Duodenal mucosa (tissue), 2 donors: ENCODE results near the gene HTT.

Source experiments
- H3K27ac ChIP-seq: one replicate; pipeline ENCODE4 v1.7.0; 2013; ENCODE audit warnings: low read depth, low read length
- H3K27me3 ChIP-seq, 2 donors: one replicate each; pipeline ENCODE4 v1.7.0; 2013; ENCODE audit warnings: low read length in 2 of 2, control low read depth in 1 of 2; ENCODE audit not compliant: insufficient read depth in 2 of 2, control insufficient read depth in 1 of 2
- H3K36me3 ChIP-seq, 2 donors: one replicate each; pipeline ENCODE4 v1.7.0; 2013; ENCODE audit warnings: low read length in 2 of 2, control low read depth in 1 of 2; ENCODE audit not compliant: insufficient read depth in 2 of 2, control insufficient read depth in 1 of 2
- H3K4me1 ChIP-seq, 2 donors: one replicate each; pipeline ENCODE4 v1.7.0; 2013; ENCODE audit warnings: low read length in 2 of 2, control low read depth in 1 of 2; ENCODE audit not compliant: insufficient read depth in 2 of 2, control insufficient read depth in 1 of 2
- H3K4me3 ChIP-seq, 2 donors: one replicate each; pipeline ENCODE4 v1.7.0; 2013; ENCODE audit warnings: low read length in 2 of 2, low read depth in 1 of 2
- H3K9ac ChIP-seq, 2 donors: one replicate each; pipeline ENCODE4 v1.7.0; 2013; ENCODE audit warnings: low read length in 2 of 2, low read depth in 1 of 2
- H3K9me3 ChIP-seq, 2 donors: one replicate each; pipeline ENCODE4 v1.7.0; 2013; ENCODE audit warnings: low read length in 2 of 2, control low read depth in 1 of 2; ENCODE audit not compliant: control insufficient read depth in 1 of 2

Gene HTT

GRCh38 chr4:3269991-3270611, 195.6 kb downstream of the HTT start:
- no peak overlapping the region for H3K9ac ChIP-seq
- H3K36me3 ChIP-seq = no peaks in the 10 kb centered on the region
- H3K27ac ChIP-seq = no peak overlapping the region
- H3K9me3 ChIP-seq = no peaks in the 10 kb centered on the region
- H3K4me1 ChIP-seq = no peaks in the 10 kb centered on the region
- H3K27me3 ChIP-seq = no peaks in the 10 kb centered on the region
- H3K4me3 ChIP-seq = no peak overlapping the region

- no peaks in the 10 kb centered on the region for H3K4me1 ChIP-seq
- H3K36me3 ChIP-seq = no peaks in the 10 kb centered on the region
- H3K4me3 ChIP-seq = no peak overlapping the region
- no peaks in the 10 kb centered on the region for H3K9me3 ChIP-seq
- no peaks in the 10 kb centered on the region for H3K27me3 ChIP-seq
- H3K9ac ChIP-seq = no peak overlapping the region
- no peak overlapping the region for H3K27ac ChIP-seq
These were observed 196.7 kb downstream of the HTT start for GRCh38 chr4:3271131-3271530.

- H3K27ac ChIP-seq = no peak overlapping the region
- H3K27me3 ChIP-seq = no peaks in the 10 kb centered on the region
- no peaks in the 10 kb centered on the region for H3K36me3 ChIP-seq
- H3K9ac ChIP-seq = no peak overlapping the region
- H3K4me3 ChIP-seq = no peak overlapping the region
- no peaks in the 10 kb centered on the region for H3K9me3 ChIP-seq
- no peaks in the 10 kb centered on the region for H3K4me1 ChIP-seq
These were observed 202.5 kb downstream of the HTT start for GRCh38 chr4:3276986-3277385.

GRCh38 chr4:3280466-3280865, 206.0 kb downstream of the HTT start:
- no peaks in the 10 kb centered on the region for H3K4me1 ChIP-seq
- H3K4me3 ChIP-seq = no peak overlapping the region
- no peaks in the 10 kb centered on the region for H3K27me3 ChIP-seq
- H3K36me3 ChIP-seq = no peaks in the 10 kb centered on the region
- H3K27ac ChIP-seq = no peak overlapping the region
- H3K9me3 ChIP-seq = no peaks in the 10 kb centered on the region
- H3K9ac ChIP-seq = no peak overlapping the region

- Histone ChIP-seq H3K9ac (no peak overlapping the region), H3K9me3 (no peaks in the 10 kb centered on the region), H3K4me3 (no peak overlapping the region), H3K27ac (no peak overlapping the region), H3K27me3 (peaks cover 14 to 20% of the 10 kb centered on the region in 2 donors), H3K36me3 (no peaks in the 10 kb centered on the region), H3K4me1 (peaks cover 0 to 4% of the 10 kb centered on the region in 2 donors)
These were observed 209.0 kb downstream of the HTT start for GRCh38 chr4:3283483-3283882.

GRCh38 chr4:3283916-3284315, 209.4 kb downstream of the HTT start:
- Histone ChIP-seq H3K36me3 (no peaks in the 10 kb centered on the region), H3K27ac (no peak overlapping the region), H3K4me3 (no peak overlapping the region), H3K9ac (no peak overlapping the region), H3K4me1 (peaks cover 0 to 4% of the 10 kb centered on the region in 2 donors), H3K27me3 (peaks cover 14 to 20% of the 10 kb centered on the region in 2 donors), H3K9me3 (no peaks in the 10 kb centered on the region)

- H3K9me3 ChIP-seq = no peaks in the 10 kb centered on the region
- H3K9ac ChIP-seq = no peak overlapping the region
- peaks cover 0 to 4% of the 10 kb centered on the region in 2 donors for H3K4me1 ChIP-seq
- H3K27ac ChIP-seq = no peak overlapping the region
- no peaks in the 10 kb centered on the region for H3K36me3 ChIP-seq
- H3K4me3 ChIP-seq = no peak overlapping the region
- peaks cover 14 to 20% of the 10 kb centered on the region in 2 donors for H3K27me3 ChIP-seq
These were observed 210.5 kb downstream of the HTT start for GRCh38 chr4:3284734-3285557.

- H3K4me1 ChIP-seq = peaks cover 0 to 7% of the 10 kb centered on the region in 2 donors
- H3K9me3 ChIP-seq = no peaks in the 10 kb centered on the region
- no peaks in the 10 kb centered on the region for H3K36me3 ChIP-seq
- H3K27ac ChIP-seq = no peak overlapping the region
- peaks cover 14 to 20% of the 10 kb centered on the region in 2 donors for H3K27me3 ChIP-seq
- H3K9ac ChIP-seq = no peak overlapping the region
- no peak overlapping the region for H3K4me3 ChIP-seq
These were observed 211.3 kb downstream of the HTT start for GRCh38 chr4:3285558-3286334.

- peaks cover 0 to 15% of the 10 kb centered on the region in 2 donors for H3K4me1 ChIP-seq
- no peak overlapping the region for H3K9ac ChIP-seq
- H3K4me3 ChIP-seq = no peak overlapping the region
- H3K9me3 ChIP-seq = no peaks in the 10 kb centered on the region
- peaks cover 14 to 20% of the 10 kb centered on the region in 2 donors for H3K27me3 ChIP-seq
- no peak overlapping the region for H3K27ac ChIP-seq
- H3K36me3 ChIP-seq = no peaks in the 10 kb centered on the region
These were observed 212.1 kb downstream of the HTT start for GRCh38 chr4:3286335-3287175.
